CD4-positive, alpha-beta T cell (primary cell): ENCODE data around the gene PEDS1. TPM values are rescaled to one million over a fixed set of nuclear protein-coding genes. Genes with fewer than 3 reads are reported as not detected.

Experiments used
- ATAC-seq: fragments of 200-7000 bp; cut with Tn5 transposase; one replicate; pipeline ENCODE4 v1.10.0; 2022; ENCODE audit warnings: mild to moderate bottlenecking; ENCODE audit not compliant: poor library complexity
- CTCF ChIA-PET: fragments of 350-600 bp; sonication (Branson Sonifier 250); formaldehyde crosslinking; loops from one replicate; lab custom pipeline; 2021; ENCODE audit warnings: antibody characterized with exemption, inconsistent platforms; lab: Charles Lee
- POLR2A ChIA-PET: fragments of 350-600 bp; sonication (Branson Sonifier 250); formaldehyde crosslinking; loops from one replicate; lab custom pipeline; 2021; ENCODE audit warnings: antibody characterized with exemption, inconsistent platforms; lab: Charles Lee
- DNase-seq, 14 experiments: peaks; one replicate each; pipeline ENCODE4 v3.0.0-alpha.2; 2013 to 2020; ENCODE audit warnings: mixed read lengths in 2 of 14
- H3K27ac ChIP-seq, 2 donors: one replicate each; pipeline versions ENCODE4 v1.5.1 to v1.7.0; 2013; ENCODE audit warnings: low read length in 2 of 2, low read depth in 1 of 2, mild to moderate bottlenecking in 1 of 2
- H3K27me3 ChIP-seq, 2 experiments: 1 replicate in 1 of 2; 2 replicates in 1 of 2; pipeline versions ENCODE4 v1.6.1 to v1.7.0; 2013; ENCODE audit warnings: low read length in 2 of 2, control low read depth in 1 of 2, mild to moderate bottlenecking in 1 of 2, moderate library complexity in 1 of 2; ENCODE audit not compliant: insufficient read depth in 2 of 2, control insufficient read depth in 1 of 2
- H3K36me3 ChIP-seq: one replicate; pipeline ENCODE4 v1.6.1; 2013; ENCODE audit warnings: low read length, control low read depth; ENCODE audit not compliant: insufficient read depth
- H3K4me1 ChIP-seq: one replicate; pipeline ENCODE4 v1.6.1; 2013; ENCODE audit warnings: low read length, control low read depth; ENCODE audit not compliant: insufficient read depth
- H3K4me3 ChIP-seq: one replicate; pipeline ENCODE4 v1.5.1; 2013; ENCODE audit warnings: mild to moderate bottlenecking, low read length, moderate library complexity
- H3K9me3 ChIP-seq, 2 experiments: 1 replicate in 1 of 2; 2 replicates in 1 of 2; pipeline versions ENCODE4 v1.6.1 to v1.7.0; 2013; ENCODE audit warnings: low read length in 2 of 2, mild to moderate bottlenecking in 2 of 2, control low read depth in 1 of 2, moderate library complexity in 1 of 2; ENCODE audit not compliant: control insufficient read depth in 1 of 2, insufficient read depth in 1 of 2
- H3K27ac Mint-ChIP-seq: one replicate; pipeline ENCODE4 v1.8.0; 2020; ENCODE audit warnings: mixed read lengths
- H3K27me3 Mint-ChIP-seq: one replicate; pipeline ENCODE4 v1.8.0; 2021; ENCODE audit warnings: mixed read lengths
- H3K36me3 Mint-ChIP-seq: one replicate; pipeline ENCODE4 v1.8.0; 2021; ENCODE audit warnings: low read depth, mixed read lengths
- H3K4me1 Mint-ChIP-seq: one replicate; pipeline ENCODE4 v1.8.0; 2021; ENCODE audit warnings: low read depth, mixed read lengths
- H3K4me3 Mint-ChIP-seq: one replicate; pipeline ENCODE4 v1.8.0; 2020; ENCODE audit warnings: mild to moderate bottlenecking, mixed read lengths
- H3K9me3 Mint-ChIP-seq: one replicate; pipeline ENCODE4 v1.8.0; 2020; ENCODE audit warnings: mixed read lengths
- intact Hi-C, 2 experiments: fragments of 100-400 bp; cut with DNase I in 1 of 2; cut with micrococcal nuclease in 1 of 2; formaldehyde crosslinking; loops; one replicate each; pipeline versions ENCODE4 v1.15.1 to v1.9.0; 2023 to 2025; cut with DNase I, micrococcal nuclease
- total RNA-seq, 174 experiments: library from RNA in 2 of 174; stranded (reverse) in 2 of 174; gene quantifications; one replicate each; pipeline ENCODE4 v1.2.3 and lab custom pipeline; 2021 to 2026
- TF ChIP-seq, protein P1 (sequence below): fragments of 200-600 bp; IDR thresholded peaks from one replicate; pipeline ENCODE4 v1.8.0; 2022; ENCODE audit warnings: antibody characterized with exemption, mild to moderate bottlenecking

Gene PEDS1
- total RNA-seq, 2 experiments from 2014 or later, result 21.3 to 21.9 TPM

- H3K27me3 ChIP-seq, result no peaks in the 10 kb centered on the region
- Mint-ChIP-seq H3K36me3 (peaks cover 10% of the 10 kb centered on the region), H3K4me3 (peak overlapping the region; percentile 100), H3K27ac (peak overlapping the region; percentile 98), H3K27me3 (no peaks in the 10 kb centered on the region), H3K4me1 (peaks cover 21% of the 10 kb centered on the region), H3K9me3 (no peaks in the 10 kb centered on the region)
- ATAC-seq (peak; percentile 67), DNase-seq (peak; percentile 61 to 90 (median 73))
- H3K36me3 ChIP-seq, result peaks cover 8% of the 10 kb centered on the region
- ChIA-PET CTCF (no interaction called here), POLR2A (interaction anchor here (0.7 to 3.0 kb wide), 5 partner anchors 39 to 318 kb away, joined by 3 to 21 read pairs (median 7); partner anchors contain the start of genes PEDS1 and PTPN1)
- TF ChIP-seq, protein P1, sequence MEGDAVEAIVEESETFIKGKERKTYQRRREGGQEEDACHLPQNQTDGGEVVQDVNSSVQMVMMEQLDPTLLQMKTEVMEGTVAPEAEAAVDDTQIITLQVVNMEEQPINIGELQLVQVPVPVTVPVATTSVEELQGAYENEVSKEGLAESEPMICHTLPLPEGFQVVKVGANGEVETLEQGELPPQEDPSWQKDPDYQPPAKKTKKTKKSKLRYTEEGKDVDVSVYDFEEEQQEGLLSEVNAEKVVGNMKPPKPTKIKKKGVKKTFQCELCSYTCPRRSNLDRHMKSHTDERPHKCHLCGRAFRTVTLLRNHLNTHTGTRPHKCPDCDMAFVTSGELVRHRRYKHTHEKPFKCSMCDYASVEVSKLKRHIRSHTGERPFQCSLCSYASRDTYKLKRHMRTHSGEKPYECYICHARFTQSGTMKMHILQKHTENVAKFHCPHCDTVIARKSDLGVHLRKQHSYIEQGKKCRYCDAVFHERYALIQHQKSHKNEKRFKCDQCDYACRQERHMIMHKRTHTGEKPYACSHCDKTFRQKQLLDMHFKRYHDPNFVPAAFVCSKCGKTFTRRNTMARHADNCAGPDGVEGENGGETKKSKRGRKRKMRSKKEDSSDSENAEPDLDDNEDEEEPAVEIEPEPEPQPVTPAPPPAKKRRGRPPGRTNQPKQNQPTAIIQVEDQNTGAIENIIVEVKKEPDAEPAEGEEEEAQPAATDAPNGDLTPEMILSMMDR, result no peak
- H3K4me3 ChIP-seq, result peak overlapping the region; percentile 75
- intact Hi-C loops, result loop anchor here in 1 of 2 experiments (5.0 to 10.0 kb wide), 2 partner anchors 195 to 742 kb away; partner anchors contain the start of gene ADNP
- H3K4me1 ChIP-seq, result peaks cover 31% of the 10 kb centered on the region
- H3K9me3 ChIP-seq, result no peaks in the 10 kb centered on the region
- no peak overlapping the region for H3K27ac ChIP-seq
Observed at GRCh38 chr20:50192364-50193198, 39.1 kb upstream of the PEDS1 start.

GRCh38 chr20:50191544-50192363 is 38.2 kb upstream of the PEDS1 start:
- H3K4me3 ChIP-seq, result peak overlapping the region; percentile 75
- H3K4me3 Mint-ChIP-seq, result peak overlapping the region; percentile 100
- H3K27ac Mint-ChIP-seq, result peak overlapping the region; percentile 98
- peaks cover 10% of the 10 kb centered on the region for H3K36me3 Mint-ChIP-seq
- peaks cover 31% of the 10 kb centered on the region for H3K4me1 ChIP-seq
- H3K36me3 ChIP-seq, result peaks cover 8% of the 10 kb centered on the region
- ATAC-seq, result peak; percentile 39
- H3K27me3 Mint-ChIP-seq, result no peaks in the 10 kb centered on the region
- H3K4me1 Mint-ChIP-seq, result peaks cover 21% of the 10 kb centered on the region
- peak overlapping the region; percentile 52 to 72 for H3K27ac ChIP-seq
- no peaks in the 10 kb centered on the region for H3K9me3 ChIP-seq
- intact Hi-C loops, result loop anchor here in 1 of 2 experiments (5.0 to 10.0 kb wide), 2 partner anchors 196 to 743 kb away; partner anchors contain the start of gene ADNP
- no peaks in the 10 kb centered on the region for H3K9me3 Mint-ChIP-seq
- ChIA-PET CTCF (interaction anchor here (1.0 kb wide), 1 partner anchor 120 kb away, joined by 3 read pairs; no protein-coding TSS in a partner anchor), POLR2A (interaction anchor here (0.7 to 3.0 kb wide), 14 partner anchors 10 to 379 kb away, joined by 3 to 21 read pairs (median 4); partner anchors contain the start of genes PEDS1, PTPN1 and SLC9A8)
- DNase-seq, result peak; percentile 33 to 81 (median 50)
- TF ChIP-seq, protein P1, result peak; percentile 44
- H3K27me3 ChIP-seq, result no peaks in the 10 kb centered on the region

- H3K27me3 Mint-ChIP-seq, result peaks cover 1% of the 10 kb centered on the region
- Histone ChIP-seq H3K27ac (peak overlapping the region in 1 of 2 donors; percentile 67), H3K4me1 (peaks cover 36% of the 10 kb centered on the region), H3K9me3 (no peaks in the 10 kb centered on the region), H3K4me3 (peak overlapping the region; percentile 75), H3K36me3 (peaks cover 8% of the 10 kb centered on the region), H3K27me3 (peaks cover 0 to under 1% of the 10 kb centered on the region in 2 experiments)
- H3K27ac Mint-ChIP-seq, result no peak overlapping the region
- DNase-seq (peak in 11 of 14 experiments; percentile 29 to 70 (median 57)), ATAC-seq (peak; percentile 24)
- TF ChIP-seq, protein P1, result no peak
- H3K4me1 Mint-ChIP-seq, result peaks cover 21% of the 10 kb centered on the region
- peaks cover 10% of the 10 kb centered on the region for H3K36me3 Mint-ChIP-seq
- ChIA-PET POLR2A (interaction anchor here (0.7 to 3.0 kb wide), 14 partner anchors 10 to 378 kb away, joined by 3 to 21 read pairs (median 4); partner anchors contain the start of genes PEDS1, PTPN1 and SLC9A8), CTCF (interaction anchor here (1.0 to 2.6 kb wide), 2 partner anchors 12 to 120 kb away, joined by 3 to 8 read pairs; no protein-coding TSS in a partner anchor)
- intact Hi-C loops, result loop anchor here in 1 of 2 experiments (5.0 to 10.0 kb wide), 2 partner anchors 196 to 744 kb away; partner anchors contain the start of gene ADNP
- H3K9me3 Mint-ChIP-seq, result no peaks in the 10 kb centered on the region
- peak overlapping the region; percentile 77 for H3K4me3 Mint-ChIP-seq
Observed at GRCh38 chr20:50191065-50191543, 37.6 kb upstream of the PEDS1 start.
